Muscle of back (tissue), 11 donors: ENCODE measurements around the gene FLRT2. TPM values are rescaled to one million over a fixed set of nuclear protein-coding genes. Genes with fewer than 3 reads are reported as not detected.

Experiments used
- DNase-seq, 3 donors: peaks; one replicate each; pipeline versions ENCODE4 v3.0.0 to v3.0.0-alpha.2; 2013
- polyA plus RNA-seq, 10 donors: library from polyadenylated mRNA; unstranded; fragments of 120-200 nt; gene quantifications; one replicate each; pipeline ENCODE4 v1.2.1, GENCODE V29; 2013; ENCODE audit not compliant: insufficient read length in 10 of 10

Gene FLRT2
- polyA plus RNA-seq, 10 donors = 76.2 to 128 (median 102) TPM

DNA sequence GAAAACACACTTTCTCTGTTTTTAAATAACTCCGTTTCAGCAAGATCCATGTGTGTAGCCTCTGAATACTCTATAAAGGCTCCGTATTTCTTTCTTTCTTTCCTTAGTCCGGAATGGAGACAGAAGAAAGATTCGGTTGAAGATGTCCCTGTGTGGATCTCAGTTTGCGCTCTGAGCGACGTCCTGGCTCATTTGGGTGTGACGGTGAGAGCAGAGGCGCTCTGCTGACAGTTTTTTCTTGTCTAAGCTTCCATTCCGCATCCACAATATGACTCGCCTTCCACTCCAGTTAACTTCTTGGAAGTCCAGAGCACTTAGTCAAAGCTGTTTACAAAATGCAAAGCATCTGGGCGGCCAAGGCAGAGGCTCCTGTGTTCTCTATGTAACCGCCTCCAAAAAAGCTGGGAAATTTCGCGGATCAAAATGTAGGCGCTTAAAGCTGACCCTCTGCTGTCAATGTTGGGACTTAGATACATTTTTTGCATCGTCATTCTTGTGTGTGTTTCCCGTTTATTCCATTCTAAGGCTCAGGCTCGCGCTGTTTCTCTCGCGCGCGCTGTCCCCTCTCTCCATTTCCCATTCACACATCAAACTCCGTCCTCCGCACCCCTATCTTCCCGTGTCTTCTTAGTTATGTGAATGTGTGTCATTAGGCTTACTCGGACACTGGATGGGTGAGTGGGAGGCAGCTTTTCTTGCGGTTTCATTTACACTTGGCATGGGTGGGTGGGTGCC is 880 bp upstream of the FLRT2 start:
- DNase-seq = peak; percentile 71 to 91 (median 80)

DNA sequence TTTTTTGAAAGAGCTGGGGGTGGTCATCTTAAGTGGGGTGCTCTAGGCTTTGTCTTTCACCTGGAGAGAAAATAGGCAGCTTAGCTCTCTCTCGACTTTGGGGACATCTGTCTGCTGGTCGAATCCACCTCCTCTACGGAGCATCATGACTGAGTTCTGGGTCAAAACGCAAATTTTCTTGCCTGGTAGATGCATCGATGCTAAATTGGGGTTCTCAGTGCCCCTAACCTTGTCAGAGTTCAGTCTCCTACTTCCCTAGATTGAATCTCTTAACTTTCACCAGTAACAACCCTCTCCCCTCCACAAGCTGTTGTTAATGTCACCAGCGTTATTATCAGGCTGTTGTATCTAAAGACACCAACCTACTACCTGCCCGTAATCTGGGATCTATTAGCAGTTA is 682 bp downstream of the FLRT2 start:
- peak in 1 of 3 donors; percentile 42 for DNase-seq

DNA sequence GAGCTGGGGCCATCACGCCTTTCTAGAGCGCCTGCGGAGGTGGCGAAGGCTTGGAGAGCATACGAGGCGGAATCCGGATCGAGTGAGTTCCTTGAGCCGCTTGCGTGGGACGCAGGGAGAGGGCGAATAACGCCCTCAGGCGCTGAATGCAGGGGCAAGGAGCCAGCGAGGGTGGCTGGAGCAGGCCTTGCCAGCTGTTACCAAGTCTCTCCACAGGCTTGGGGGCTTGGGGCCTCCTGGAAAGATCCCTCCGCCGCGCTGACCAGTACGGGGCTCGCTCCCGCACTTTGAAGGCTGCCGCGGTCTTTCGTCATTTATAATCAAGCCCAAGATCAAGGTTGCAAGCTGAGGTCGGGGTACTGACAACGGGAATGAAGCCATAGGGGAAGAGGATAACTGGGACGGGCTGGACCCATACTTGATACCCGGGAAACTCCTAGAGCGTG is 1.2 kb downstream of the FLRT2 start:
- DNase-seq = peak; percentile 83 to 97 (median 86)

DNA sequence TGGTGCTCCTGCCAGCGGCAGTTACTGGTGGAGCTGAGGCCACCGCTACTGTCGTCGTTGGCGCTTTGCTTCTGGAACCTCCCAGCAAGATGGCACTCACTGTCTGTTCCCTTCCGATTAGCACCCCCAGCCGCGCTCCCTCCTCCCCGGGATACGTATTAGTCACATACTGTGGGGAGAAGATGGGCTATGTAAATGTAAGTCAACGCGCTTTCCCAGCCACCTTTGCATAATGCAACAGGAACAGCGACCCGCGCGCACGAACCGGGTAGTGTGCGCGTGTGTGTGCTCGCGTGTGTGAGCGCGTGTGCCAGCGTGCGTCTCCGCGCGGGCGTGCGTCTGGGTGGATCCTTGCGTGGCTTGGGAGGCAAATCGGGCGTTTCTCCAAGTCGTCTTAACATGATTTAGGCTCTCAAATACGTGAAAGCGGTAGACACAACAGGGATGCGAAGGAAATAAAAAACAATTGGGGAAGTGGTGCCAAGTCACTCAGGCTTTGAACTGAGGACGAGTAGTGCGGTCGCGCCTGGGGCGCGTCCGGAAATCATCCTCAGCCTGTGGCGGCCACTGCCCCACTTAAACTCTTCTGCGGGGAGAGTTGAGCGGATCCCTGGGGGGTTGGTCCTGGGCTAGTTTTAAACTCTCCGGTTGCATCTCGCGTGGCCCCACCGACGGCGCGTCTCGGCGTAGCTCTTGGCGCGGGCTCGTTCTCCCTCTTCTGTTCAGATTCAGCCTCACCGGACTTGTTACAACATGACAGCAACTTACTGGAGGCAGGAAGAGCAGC is 1.8 kb downstream of the FLRT2 start:
- DNase-seq = peak; percentile 83 to 96 (median 90)

DNA sequence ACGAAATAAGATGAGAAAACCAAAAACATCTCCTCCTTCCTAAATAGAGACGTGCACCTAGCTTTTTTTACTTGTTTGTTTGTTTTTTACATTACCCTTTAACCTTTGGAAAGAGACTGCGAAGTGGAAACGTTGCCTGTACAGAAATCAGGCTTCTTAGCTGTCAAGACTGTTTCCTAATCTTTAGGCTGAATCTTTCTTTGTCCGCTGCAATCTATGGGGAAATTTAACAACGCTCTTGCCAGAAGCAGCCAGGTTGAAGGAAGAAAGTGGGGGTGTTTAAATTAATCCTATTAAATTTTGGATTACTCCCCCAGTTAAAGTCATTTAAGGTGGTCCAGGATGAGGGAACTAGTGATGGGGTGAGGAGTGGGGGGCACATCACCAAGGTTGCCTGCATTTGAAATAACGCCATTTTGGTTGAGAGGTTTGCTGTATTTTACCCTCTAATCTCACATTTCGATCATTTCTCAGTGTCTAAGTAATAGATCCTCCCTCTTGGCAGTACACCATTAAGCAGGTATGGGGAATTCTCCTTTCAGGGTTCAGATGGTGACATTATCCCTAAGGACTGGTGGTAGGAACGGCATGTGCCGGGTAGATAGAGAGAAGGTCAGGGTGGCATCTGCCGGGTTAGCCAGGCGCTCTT is 2.6 kb downstream of the FLRT2 start:
- DNase-seq = no peak

DNA sequence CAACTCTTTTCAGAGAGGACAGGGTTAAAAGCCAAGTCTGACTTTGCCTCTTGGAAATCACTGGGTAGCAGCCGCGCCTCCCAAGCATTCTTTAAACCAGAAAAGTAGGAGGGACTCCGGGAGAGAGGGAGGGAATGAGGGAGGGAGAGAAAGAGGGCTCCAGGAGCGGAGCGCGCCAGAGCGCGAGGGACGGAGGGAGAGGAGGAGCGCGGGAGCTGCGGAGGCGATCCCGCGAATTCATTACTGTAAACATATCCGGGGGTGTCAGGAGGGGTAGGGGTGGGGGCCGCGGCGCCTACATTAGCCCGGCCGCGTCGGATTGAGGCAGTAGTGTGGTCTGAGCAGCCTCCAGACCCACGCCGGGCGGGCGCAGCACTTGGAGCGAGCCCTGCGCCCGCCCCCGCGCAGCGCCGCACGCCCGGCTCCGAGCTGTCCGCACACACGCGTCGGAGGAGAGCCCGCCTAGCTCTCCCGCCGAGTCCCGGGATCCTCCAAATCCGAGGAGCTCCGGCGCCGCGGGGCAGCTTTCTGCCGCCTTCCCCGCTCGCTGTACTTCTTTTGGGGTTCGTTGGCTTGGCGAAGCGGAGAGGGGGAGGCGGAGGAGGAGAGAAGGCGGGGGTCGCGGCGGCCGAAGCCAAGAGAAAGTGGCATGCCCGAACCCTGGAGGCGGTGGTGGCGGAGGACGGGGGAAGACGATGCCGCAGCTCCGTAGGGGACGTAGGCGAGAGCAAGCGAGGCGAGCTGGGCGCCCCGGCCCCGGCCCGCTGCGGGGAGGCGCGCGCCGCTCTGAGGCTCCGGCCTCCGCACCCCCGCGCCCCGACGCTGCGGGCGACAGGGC is 3.3 kb downstream of the FLRT2 start:
- peak; percentile 92 to 96 (median 93) for DNase-seq

DNA sequence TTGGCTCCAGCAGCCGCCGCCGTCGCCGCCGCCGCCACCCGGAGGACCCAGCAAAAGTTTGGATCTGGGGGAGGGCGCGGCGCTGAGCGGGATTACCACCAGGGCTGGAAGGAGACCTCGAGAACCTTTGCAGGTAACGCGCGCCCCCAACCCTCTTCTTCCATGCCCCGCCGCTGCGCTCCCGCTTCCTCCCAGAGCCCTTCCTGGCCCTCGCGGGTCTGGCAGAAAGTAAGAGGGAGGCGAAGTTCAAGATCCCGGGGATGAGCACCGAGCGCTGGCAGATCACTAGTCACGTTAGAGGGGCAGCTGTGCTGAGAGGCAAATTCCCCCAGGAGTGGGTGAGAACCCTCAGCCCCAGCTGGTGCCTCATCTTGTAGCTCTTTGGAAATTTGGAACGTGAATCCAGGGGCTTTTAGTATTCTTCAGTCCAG is 3.9 kb downstream of the FLRT2 start:
- peak; percentile 30 to 78 (median 48) for DNase-seq

DNA sequence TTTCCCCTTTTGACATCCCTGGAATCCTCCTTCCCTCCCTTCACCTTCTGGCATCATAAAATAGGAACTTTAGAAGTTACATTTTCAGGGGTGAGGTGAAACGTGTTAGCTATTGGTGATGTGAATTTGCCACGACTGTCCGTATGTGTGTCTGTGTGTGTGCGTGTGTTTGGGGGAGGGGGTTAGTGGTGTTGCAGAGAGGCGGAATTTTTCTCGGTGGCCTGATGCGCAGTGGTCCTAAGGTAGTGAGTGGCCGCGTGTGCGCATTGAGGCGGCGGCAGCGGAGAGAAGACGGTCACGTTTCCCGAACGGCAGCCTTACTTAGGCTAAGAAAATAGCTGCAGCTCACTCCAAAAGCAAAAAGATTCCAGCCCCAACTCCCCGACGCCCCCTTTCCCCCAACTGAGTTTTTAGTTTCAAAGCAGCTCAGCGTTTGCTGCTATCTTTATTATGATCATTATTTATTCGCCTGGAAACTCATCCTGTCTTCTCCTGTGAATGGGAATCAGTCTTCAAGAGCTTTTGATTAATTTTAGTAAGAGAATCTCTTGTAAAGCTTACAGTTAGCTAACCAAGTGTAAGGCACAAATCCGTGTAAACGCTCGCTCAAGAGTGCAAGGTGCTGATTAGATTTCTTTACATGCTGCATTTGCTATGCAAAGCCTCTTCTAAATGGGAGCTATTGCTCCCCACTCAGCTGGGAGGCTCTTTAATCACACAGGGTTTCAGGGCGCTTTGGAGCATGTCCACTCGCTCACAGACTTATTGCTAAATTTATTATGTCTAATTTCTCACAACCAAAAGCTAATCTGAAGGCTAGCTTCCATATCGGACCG is 4.7 kb downstream of the FLRT2 start:
- peak; percentile 41 to 69 (median 49) for DNase-seq

DNA sequence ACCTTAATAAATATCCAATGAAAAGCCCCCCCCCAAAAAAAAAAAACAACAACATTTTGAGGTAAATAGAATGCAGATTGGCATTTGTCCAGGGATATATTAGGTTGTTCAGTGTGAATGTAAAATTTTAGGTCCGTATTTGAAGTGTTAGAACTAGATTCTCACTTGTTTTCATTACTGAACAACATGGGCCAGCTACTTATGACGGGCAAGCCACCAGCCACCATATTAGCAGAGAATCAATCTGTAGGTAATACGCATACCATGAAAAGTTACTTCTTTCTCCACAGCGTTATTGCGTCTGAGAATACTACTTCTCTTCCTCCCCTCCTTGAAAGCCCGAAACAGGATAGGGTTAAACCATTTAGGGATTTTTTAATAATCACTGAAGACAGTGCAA is 5.4 kb downstream of the FLRT2 start:
- DNase-seq = peak; percentile 26 to 70 (median 38)

DNA sequence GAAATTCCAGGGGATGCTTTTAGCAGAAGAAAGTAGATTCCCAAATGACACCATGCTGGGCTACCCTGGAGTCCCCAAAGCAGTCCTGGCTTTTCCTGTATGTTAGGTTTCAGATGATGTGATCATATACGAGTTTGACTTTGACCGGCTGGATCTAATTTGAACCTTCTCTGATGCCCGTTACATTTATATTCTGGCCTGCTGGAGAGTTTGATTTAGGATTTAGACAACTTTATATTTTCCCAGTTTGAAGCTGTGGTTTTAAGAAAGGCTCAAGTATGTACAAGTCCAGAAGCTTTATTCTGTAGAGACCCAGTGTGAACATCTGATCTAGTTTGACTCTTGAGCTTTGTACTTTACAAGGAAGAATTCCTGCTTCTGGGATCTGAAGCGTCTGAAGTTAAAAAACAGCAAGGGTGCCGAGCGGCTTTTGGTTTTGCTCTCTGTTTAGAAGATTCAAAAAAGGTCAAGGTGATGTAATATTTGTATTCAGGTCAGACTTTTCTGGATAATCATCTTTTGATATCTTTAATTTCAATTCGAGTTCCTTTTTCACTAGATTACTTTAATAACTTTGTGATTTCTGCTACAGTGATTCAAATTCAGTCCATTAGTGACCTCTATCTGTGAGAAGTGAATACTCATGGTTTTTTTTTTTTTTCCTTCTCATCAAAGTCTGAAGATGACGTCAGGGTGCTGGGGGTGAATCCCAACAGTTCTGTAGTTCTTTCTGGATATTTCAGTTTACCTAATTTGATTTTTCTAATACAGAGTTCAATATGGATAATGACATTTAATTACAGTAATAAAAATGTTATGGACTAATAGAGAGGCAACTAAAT is 6.3 kb downstream of the FLRT2 start:
- DNase-seq = peak; percentile 72 to 88 (median 73)

DNA sequence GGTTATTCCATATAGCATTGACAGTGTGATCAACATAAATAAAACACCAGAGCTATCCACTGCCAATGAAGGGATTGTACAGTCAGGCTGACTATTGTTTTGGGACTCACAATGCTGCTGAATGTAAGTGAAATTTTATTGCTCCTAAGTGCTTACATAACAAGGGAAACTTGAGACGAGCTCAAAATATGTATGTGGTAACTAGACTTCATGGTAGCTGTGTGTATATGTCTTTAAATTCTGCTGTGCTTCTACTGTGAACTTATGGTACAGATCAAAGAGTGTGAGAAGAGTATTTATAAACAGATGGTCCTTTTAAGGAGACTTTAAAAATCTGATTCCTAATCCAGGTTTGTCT is 6.9 kb downstream of the FLRT2 start:
- DNase-seq = peak; percentile 52 to 85 (median 60)

DNA sequence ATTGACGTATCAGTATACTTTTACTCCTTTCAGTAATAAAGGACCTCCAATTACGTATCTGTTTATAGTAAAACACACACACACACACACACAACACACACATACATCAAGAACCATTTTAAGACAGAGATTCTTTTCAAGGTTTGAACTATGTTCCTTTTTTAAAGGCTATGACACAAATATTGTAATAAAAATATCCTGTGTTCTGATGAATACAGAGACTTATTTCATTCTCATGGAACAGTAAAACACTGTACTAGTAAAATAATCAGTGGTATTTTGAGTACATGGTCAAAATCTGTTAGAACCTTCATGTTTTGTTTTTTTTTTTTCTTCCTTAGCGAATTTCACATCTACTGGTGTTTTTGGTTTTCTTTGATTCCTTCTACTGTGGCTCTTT is 7.6 kb downstream of the FLRT2 start:
- no peak for DNase-seq

DNA sequence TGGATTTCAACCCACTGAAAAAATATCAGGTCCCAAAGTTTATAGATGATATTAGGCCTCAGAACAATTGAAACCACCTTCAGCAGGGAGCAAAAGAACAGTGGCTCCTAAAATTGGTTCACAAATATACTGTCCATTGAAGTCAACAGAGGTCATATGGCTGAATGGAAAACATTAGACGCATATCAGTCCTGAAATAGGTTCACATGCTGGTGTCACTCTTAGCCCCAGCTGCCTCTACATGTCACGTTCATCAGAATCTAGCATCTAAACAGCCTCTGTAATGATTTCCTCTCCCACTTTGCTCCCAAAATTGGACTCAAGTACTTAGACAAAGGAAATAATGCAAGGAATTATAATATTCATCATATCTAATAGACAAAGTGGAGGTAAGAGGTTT is 8.7 kb downstream of the FLRT2 start:
- DNase-seq = peak; percentile 44 to 66 (median 45)

DNA sequence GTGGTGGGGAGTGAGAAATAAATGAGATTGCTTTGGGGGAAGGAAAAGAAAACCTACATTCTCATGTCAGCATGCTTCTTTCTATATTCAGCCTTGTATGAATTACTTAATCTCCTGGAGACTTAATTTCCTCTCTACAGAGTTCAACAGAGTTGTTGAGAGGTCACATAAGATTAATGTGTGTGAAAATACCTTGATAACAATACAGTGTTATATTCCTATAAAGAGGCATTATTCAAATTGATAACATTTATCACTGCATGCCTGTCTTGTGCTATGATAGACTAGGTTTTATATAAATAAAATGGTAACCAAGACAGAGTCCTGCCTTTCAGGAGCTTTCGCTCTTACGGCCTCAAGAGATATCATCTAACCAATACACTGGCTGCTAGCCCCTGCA is 9.6 kb downstream of the FLRT2 start:
- DNase-seq = no peak

DNA sequence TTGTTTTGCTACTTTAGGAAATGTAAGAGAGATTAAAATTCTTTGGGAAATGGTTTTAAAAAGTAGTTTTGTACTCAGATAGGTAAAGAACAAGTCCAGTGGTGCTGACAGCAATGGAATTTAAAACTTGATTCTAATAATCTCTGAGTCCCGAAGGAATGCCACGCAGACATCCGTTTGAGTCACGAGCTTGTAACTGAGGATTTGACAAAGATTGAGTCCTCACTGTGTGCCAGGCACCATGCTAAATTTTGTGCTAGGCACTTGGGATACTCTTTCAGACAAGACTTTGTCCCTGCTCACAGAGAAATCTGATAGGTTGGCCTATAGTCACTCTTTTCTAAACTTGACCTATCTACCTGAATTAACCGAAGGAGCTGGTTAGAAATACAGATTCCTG is 12.7 kb downstream of the FLRT2 start:
- no peak for DNase-seq

DNA sequence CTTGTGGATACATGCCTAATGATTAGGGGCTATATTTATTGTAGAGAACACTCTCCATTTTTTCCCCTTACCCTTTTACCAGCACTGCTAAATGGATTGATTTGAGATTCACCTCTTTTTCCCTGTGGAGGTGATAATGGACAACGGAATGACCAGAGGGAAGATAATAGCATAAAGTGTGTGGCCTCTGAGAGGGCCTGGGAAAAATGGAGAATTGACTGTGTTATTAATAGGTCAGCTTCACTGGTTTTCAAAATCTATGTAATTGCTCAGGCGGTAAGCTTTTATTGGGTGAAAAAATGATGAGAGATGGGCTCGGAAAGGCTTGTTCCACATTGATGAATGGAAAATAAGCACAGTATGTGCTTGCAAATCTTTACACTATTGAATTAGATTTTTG is 15.8 kb downstream of the FLRT2 start:
- DNase-seq = no peak

DNA sequence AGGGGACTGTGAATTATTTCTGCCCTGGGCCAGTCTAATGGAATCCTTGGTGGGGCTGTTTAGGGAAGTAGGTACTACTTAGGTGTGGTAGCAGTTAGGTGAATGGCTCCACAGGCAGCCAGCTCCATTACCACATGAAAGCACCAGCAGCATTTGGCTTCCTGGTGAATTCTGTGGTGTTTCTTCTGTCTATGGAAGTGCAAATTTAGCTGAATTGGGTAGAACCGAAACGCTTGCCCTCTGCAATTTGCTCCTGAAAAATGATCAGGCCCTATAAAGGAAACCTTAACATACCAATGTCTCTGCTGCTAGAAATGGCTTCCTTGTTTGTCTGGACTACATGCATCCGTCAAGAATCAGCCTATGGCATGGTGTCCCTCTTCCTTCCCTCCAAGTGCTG is 16.4 kb downstream of the FLRT2 start:
- no peak for DNase-seq

DNA sequence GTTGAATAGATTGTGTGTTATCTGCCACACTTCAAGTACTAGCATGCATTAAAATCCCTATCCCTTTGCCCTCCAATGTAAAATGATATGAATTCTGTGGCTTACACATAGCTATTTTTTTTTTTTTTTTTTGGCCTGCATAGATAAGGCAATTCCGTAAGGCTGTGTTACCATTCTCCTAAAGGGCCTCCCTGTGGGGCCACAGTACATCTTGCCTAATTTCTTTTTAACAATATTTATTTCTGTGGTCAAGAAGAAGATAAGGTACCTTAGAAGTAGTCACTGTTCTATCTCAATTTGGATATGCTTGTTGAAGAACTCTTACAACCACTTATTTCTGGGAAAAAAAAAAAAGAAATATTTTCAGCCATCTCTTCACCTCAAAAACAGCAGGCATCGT is 19.8 kb downstream of the FLRT2 start:
- DNase-seq = no peak

DNA sequence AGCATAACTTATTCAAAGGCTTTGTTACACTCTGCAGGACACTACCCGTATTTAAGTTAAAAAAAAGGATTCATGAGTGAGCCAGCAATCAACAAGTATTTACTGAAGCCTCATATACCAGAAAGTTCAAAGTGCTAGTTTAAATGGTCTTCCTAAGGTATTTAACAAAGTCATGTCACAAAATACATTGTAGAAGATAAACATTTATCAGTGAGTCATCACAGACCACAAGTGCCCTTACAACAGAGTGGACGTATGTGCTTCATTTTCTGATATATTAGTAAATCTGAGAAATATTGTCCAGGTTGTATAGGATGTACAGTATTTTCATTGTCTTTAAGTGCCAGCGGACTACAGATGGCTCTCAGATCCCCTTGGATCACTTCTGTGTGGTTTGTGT is 24.2 kb downstream of the FLRT2 start:
- no peak for DNase-seq

DNA sequence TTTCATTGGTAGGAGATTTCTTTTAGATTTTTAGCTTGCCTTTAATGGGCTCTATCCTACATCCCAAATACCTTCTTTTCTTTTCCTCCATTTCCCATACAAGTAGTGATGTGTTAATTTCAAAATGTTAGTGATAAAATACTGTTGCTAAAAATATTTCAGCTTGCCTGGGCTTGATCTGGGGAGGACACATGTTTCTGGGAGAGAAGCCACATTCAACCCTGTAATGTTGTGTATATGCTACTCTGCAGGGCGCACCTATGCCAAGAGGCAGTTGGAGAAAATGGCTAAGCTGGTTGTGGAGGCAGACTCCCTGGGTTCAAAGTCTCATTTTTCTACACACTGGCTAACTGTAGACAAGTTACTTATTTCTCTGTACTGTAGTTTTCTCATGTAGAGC is 26.3 kb downstream of the FLRT2 start:
- DNase-seq = no peak
